ENCODE data around the gene FAM209A. TPM values are rescaled to one million over a fixed set of nuclear protein-coding genes. Genes with fewer than 3 reads are reported as not detected.
A peak's percentile ranks its signal among the peaks of the same experiment; 100 is the strongest.
"Not testable (repeated sequence)": the region's sequence is repeated elsewhere in the genome, so short reads cannot be mapped to it uniquely, and the experiment has no call there.

FAM209A gene
- total and polyA plus RNA-seq, 2 experiments from 2014 or later: 0.15 TPM; not detected in 1

DNA sequence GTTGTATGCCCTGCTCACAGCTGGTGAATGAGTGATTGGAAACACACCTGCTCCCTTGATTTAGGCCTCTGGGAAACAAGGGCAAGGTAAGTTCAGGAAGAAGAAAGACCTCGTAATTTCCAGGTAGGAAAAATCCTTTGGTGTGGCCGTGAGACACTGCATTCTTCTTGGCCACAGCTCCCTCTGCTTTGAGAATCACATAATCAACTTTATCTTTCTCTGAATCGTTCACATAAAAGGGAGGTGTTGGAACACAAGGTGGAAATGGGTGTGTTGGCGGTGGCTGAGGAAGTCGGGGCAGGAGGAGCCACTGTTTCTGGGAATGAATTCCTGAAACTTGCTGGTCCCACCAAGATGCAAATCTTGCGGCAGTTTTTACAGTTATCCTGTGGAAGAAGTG, 34.4 kb downstream of the FAM209A start:
- Histone ChIP-seq H3K27ac (no peak overlapping the region), H3K36me3 (no peaks in the 10 kb centered on the region), H3K4me3 (no peak overlapping the region), H3K4me1 (ENCODE audit: low read depth) (peaks cover 6% of the 10 kb centered on the region), H3K27me3 (no peaks in the 10 kb centered on the region), H3K9me3 (ENCODE audit: low read depth) (no peaks in the 10 kb centered on the region)
- TF ChIP-seq, protein P1, sequence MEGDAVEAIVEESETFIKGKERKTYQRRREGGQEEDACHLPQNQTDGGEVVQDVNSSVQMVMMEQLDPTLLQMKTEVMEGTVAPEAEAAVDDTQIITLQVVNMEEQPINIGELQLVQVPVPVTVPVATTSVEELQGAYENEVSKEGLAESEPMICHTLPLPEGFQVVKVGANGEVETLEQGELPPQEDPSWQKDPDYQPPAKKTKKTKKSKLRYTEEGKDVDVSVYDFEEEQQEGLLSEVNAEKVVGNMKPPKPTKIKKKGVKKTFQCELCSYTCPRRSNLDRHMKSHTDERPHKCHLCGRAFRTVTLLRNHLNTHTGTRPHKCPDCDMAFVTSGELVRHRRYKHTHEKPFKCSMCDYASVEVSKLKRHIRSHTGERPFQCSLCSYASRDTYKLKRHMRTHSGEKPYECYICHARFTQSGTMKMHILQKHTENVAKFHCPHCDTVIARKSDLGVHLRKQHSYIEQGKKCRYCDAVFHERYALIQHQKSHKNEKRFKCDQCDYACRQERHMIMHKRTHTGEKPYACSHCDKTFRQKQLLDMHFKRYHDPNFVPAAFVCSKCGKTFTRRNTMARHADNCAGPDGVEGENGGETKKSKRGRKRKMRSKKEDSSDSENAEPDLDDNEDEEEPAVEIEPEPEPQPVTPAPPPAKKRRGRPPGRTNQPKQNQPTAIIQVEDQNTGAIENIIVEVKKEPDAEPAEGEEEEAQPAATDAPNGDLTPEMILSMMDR (IDR thresholded peaks at IDR 0.05; ENCODE audit: low read depth, low read length): no peak
- no peak for DNase-seq (ENCODE audit: low read depth in 1 of 2, low spot score in 1 of 2)

DNA sequence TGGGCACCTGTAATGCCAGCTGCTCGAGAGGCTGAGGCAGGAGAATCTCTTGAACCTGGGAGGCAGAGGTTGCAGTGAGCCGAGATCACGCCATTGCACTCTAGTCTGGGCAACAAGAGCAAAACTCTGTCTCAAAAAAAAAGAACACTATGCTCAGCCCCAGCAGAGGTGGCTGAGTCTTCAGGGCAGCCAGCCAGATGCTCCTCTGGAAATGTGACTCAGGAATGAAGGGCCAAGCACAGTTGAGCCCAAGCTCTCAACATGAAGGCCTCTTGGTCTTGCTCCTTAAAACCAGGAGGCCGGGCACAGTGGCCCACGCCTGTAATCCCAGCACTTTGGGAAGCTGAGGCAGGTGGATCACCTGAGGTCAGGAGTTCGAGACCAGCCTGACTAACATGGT, 40.0 kb downstream of the FAM209A start:
- H3K36me3 ChIP-seq; H3K4me3 ChIP-seq; DNase-seq (ENCODE audit: low read depth in 1 of 2, low spot score in 1 of 2); H3K9me3 ChIP-seq (ENCODE audit: low read depth); H3K27me3 ChIP-seq; H3K27ac ChIP-seq: not testable (repeated sequence)
- peaks cover 12% of the 10 kb centered on the region for H3K4me1 ChIP-seq (ENCODE audit: low read depth)

DNA sequence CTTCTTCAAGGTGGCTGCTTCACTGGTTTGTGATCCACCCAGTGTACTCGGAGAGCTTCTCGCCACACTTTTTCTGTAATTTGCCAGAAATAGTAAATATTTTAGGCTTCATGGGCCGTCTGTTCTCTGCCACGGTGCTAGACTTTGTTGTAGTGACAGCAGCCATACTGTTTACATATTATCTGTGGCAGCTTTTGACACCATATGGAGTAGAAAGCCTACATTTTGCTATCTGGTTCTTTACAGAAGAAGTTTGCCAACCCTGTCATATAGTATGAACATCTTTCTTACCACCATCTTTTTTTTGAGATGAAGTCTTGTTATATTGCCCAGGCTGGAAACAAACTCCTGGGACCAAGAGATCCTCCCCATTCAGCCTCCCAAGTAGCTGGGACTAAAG, 41.0 kb downstream of the FAM209A start:
- no peak for DNase-seq (ENCODE audit: low read depth in 1 of 2, low spot score in 1 of 2)
- TF ChIP-seq, protein P1 (IDR thresholded peaks at IDR 0.05; ENCODE audit: low read depth, low read length): no peak
- no peak overlapping the region for H3K27ac ChIP-seq

DNA sequence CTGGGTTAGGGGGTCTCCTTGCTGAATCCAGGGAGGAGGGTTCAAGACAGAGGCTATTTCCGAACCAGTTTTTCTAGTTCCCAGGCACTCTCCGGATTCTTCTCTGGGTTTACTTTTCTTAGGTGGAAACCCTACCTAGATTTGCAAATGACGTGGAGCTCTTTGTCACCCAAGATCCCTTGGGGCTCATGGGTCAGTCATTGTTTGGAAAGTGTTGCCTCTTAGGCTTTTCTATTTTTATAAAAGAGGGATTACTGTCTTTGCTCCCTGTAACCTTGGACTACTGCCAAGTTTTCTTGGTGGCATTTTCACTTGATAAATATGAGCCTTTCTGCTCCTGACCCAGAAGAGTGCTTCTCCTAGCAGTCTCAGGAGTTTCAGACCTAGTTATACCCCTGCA, 42.1 kb downstream of the FAM209A start:
- Histone ChIP-seq H3K27me3 (no peaks in the 10 kb centered on the region), H3K4me1 (ENCODE audit: low read depth) (peaks cover 12% of the 10 kb centered on the region), H3K27ac (peak overlapping the region; percentile 41), H3K9me3 (ENCODE audit: low read depth) (no peaks in the 10 kb centered on the region), H3K36me3 (no peaks in the 10 kb centered on the region), H3K4me3 (no peak overlapping the region)
- DNase-seq (ENCODE audit: low read depth in 1 of 2, low spot score in 1 of 2): peak in 1 of 2 donors; percentile 89
- TF ChIP-seq, protein P1 (IDR thresholded peaks at IDR 0.05; ENCODE audit: low read depth, low read length): no peak

More for the DNA sequence above, 41.0 kb downstream of the FAM209A start:
- Histone ChIP-seq H3K36me3 (no peaks in the 10 kb centered on the region), H3K4me3 (no peak overlapping the region), H3K27me3 (no peaks in the 10 kb centered on the region), H3K4me1 (ENCODE audit: low read depth) (peaks cover 12% of the 10 kb centered on the region), H3K9me3 (ENCODE audit: low read depth) (no peaks in the 10 kb centered on the region)

GRCh38 chr20:56570832-56571231, 46.3 kb downstream of the FAM209A start:
- Histone ChIP-seq H3K27ac (no peak overlapping the region), H3K36me3 (no peaks in the 10 kb centered on the region), H3K4me1 (ENCODE audit: low read depth) (peaks cover 12% of the 10 kb centered on the region), H3K4me3 (no peak overlapping the region), H3K9me3 (ENCODE audit: low read depth) (no peaks in the 10 kb centered on the region), H3K27me3 (no peaks in the 10 kb centered on the region)
- DNase-seq (ENCODE audit: low read depth in 1 of 2, low spot score in 1 of 2): no peak
- TF ChIP-seq, protein P1 (IDR thresholded peaks at IDR 0.05; ENCODE audit: low read depth, low read length): no peak

DNA sequence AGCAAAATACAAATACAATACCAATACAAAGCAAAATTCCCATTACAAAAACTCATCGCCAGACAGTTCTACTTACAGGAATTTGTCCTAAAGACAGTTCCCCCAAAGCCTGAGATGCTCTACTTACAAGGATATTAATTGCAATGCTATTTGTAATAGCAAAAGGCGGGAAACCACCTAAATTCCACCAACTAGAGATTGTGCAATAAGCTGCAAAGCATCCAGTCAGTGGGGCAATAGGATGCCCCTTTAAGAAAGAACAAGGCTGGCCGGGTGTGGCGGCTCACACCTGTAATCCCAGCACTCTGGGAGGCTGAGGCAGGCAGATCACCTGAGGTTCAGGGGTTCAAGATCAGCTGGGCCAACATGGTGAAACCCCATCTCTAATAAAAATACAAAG, 47.6 kb downstream of the FAM209A start:
- DNase-seq (ENCODE audit: low read depth in 1 of 2, low spot score in 1 of 2): peak in 1 of 2 donors; percentile 10
- H3K4me1 ChIP-seq (ENCODE audit: low read depth): peaks cover 3% of the 10 kb centered on the region
- H3K27me3 ChIP-seq: no peaks in the 10 kb centered on the region
- no peaks in the 10 kb centered on the region for H3K9me3 ChIP-seq (ENCODE audit: low read depth)
- no peak overlapping the region for H3K27ac ChIP-seq
- TF ChIP-seq, protein P1 (IDR thresholded peaks at IDR 0.05; ENCODE audit: low read depth, low read length): no peak
- no peaks in the 10 kb centered on the region for H3K36me3 ChIP-seq
- no peak overlapping the region for H3K4me3 ChIP-seq

All from cardiac muscle cell (in vitro differentiated cells and primary cell).